ENCODE measurements around the gene RANBP3. TPM values are rescaled to one million over a fixed set of nuclear protein-coding genes. Genes with fewer than 3 reads are reported as not detected.

RANBP3 gene
- total RNA-seq, 2 donors from 2014 or later = 52.1 to 62.7 TPM

- Histone ChIP-seq H3K36me3 (no peaks in the 10 kb centered on the region), H3K9ac (ENCODE audit: low read depth in 2 of 2, low read length in 2 of 2) (no peak overlapping the region), H3K27me3 (no peaks in the 10 kb centered on the region), H3K4me1 (peaks cover 3% of the 10 kb centered on the region), H3K9me3 (no peaks in the 10 kb centered on the region), H3K27ac (no peak overlapping the region), H3K4me3 (no peak overlapping the region)
- DNase-seq = no peak
- no peak for TF ChIP-seq CTCF (IDR thresholded peaks at IDR 0.05)
- intact Hi-C loops (cut with DNase I) = no loop called here
Observed at GRCh38 chr19:5934069-5934401, 43.9 kb downstream of the RANBP3 start.

GRCh38 chr19:5933391-5934068 lies 44.4 kb downstream of the RANBP3 start:
- Histone ChIP-seq H3K4me1 (peaks cover 3% of the 10 kb centered on the region), H3K36me3 (no peaks in the 10 kb centered on the region), H3K9ac (ENCODE audit: low read depth in 2 of 2, low read length in 2 of 2) (no peak overlapping the region), H3K9me3 (no peaks in the 10 kb centered on the region), H3K4me3 (no peak overlapping the region), H3K27me3 (no peaks in the 10 kb centered on the region), H3K27ac (no peak overlapping the region)
- intact Hi-C loops (cut with DNase I) = no loop called here
- DNase-seq = no peak
- TF ChIP-seq CTCF (IDR thresholded peaks at IDR 0.05) = no peak

- Histone ChIP-seq H3K36me3 (no peaks in the 10 kb centered on the region), H3K4me1 (no peaks in the 10 kb centered on the region), H3K4me3 (no peak overlapping the region), H3K27me3 (no peaks in the 10 kb centered on the region), H3K27ac (no peak overlapping the region), H3K9me3 (no peaks in the 10 kb centered on the region), H3K9ac (ENCODE audit: low read depth in 2 of 2, low read length in 2 of 2) (no peak overlapping the region)
- no peak for TF ChIP-seq CTCF (IDR thresholded peaks at IDR 0.05)
- no peak for DNase-seq
- intact Hi-C loops (cut with DNase I) = no loop called here
Observed at GRCh38 chr19:5932609-5933262, 45.2 kb downstream of the RANBP3 start.

GRCh38 chr19:5932146-5932545 lies 45.8 kb downstream of the RANBP3 start:
- Histone ChIP-seq H3K4me1 (no peaks in the 10 kb centered on the region), H3K9ac (ENCODE audit: low read depth in 2 of 2, low read length in 2 of 2) (no peak overlapping the region), H3K36me3 (no peaks in the 10 kb centered on the region), H3K27ac (no peak overlapping the region), H3K9me3 (no peaks in the 10 kb centered on the region), H3K27me3 (no peaks in the 10 kb centered on the region), H3K4me3 (no peak overlapping the region)
- TF ChIP-seq CTCF (IDR thresholded peaks at IDR 0.05) = no peak
- intact Hi-C loops (cut with DNase I) = no loop called here
- no peak for DNase-seq

GRCh38 chr19:5931251-5931650 lies 46.7 kb downstream of the RANBP3 start:
- Histone ChIP-seq H3K9ac (ENCODE audit: low read depth in 2 of 2, low read length in 2 of 2) (no peak overlapping the region), H3K27me3 (no peaks in the 10 kb centered on the region), H3K4me1 (no peaks in the 10 kb centered on the region), H3K4me3 (no peak overlapping the region), H3K9me3 (no peaks in the 10 kb centered on the region), H3K27ac (no peak overlapping the region), H3K36me3 (no peaks in the 10 kb centered on the region)
- DNase-seq = no peak
- TF ChIP-seq CTCF (IDR thresholded peaks at IDR 0.05) = no peak
- intact Hi-C loops (cut with DNase I) = no loop called here
